IPS-NIHi7 (cell line): ENCODE data around the gene SCARB1.
A peak's percentile ranks its signal among the peaks of the same experiment; 100 is the strongest.

Source experiments
- DNase-seq: peaks from one replicate; pipeline ENCODE4 v3.0.0; 2012; ENCODE audit warnings: mixed read lengths; ENCODE audit errors: extremely low spot score

SCARB1 gene

DNA sequence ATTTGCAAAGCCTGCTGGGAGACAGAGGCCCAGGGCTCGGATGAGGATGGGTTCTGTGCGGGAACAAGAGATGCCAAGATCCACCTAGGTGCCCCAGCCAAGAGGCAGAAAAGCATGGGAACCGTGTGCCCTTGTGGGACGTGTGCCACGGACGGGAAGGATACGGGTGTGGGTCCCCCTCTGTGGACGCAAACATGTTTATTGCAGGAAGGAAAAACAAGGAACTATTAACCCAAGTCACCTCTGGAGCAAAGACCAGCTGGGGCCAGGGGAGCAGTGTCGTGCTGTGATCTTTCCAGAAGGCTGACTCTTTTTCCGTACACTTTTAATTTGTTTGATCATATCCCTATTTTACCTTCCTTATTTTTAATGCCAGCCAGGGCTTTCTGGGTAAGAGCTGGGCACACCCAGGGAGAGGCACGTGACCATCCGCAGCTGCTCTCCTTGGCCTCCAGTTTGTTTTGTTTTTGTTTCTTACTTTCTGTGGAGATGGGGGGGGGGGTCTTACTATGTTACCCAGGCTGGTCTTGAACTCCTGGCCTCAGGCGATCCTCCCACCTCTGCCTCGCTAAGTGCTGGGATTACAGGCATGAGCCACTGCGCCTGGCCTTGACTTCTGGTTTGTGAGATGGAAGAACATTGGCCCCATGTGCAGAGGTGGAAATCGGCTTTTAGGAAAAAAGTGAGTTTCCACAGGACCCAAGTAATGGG lies 20.7 kb downstream of the SCARB1 start:
- DNase-seq, result no peak

DNA sequence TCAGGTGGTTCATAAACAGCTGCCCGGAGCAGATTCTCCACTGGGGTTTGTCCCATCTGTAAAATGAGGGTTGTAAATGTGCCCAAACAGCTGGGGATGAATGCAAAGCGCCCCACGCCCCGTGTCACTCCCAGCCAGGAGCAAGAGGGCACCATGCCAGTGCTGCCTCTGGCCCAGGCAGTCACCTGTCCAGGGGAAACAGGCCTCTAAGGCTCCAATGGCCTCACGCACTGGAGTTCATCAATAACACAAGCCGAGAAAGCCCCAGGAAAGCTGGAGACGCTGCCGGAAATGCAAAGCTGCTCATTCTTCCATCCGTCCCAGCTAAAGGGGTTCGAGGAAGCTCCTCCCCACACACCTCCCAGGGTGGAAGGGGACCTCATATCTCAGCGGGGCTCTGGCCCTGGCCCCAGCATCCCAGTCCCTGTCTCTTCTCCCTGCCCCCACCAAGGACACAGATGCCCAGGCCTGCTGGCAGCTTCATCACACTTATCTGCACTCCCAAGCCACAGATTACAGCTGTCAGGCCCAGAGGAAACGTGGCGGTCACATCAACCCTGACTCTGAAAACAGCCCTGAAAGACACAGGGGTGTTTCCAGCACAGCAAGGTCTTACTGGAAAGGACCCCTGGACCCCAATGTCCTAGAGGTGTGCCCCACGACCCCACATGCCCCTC lies 21.5 kb downstream of the SCARB1 start:
- no peak for DNase-seq

GRCh38 chr12:124841558-124841945 lies 22.1 kb downstream of the SCARB1 start:
- no peak for DNase-seq

DNA sequence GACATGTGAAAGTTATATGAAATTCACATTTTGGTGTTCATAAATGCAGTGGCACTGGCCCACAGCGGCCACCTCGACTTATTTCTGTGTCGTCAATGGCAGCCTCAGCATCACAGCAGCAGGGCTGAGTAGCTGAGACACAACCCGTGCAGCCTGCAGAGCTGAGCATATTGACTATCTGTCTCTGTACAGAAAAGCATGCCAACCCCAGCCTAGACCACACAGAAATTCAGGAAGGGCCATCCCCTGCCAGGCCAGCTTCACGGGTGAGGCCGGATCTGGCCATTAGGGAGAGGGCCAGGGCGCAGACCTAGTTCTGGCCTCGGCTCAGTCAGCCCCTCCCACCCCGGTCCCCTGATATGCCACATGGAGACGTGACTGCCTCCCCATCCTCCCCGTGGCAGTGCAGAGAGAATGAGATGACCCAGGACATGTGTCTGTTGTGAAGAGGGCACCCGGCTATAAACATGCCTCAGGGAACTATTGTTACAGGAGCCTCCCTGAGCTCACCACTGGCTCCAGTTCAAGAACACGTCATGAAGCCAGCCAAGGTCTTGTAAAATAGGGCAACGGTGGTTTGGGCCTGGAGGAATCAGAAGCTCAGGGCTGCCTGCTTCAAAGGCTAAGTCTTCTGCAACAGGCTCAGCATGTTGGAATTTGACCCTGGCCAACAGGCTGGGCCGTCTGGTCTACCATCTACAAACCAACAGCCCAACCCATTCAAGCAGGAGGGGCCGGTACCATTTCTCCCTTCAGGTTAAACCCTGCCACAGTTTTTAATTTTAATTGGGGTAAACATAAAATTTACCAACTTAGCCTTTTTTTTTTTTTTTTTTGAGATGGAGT lies 25.5 kb downstream of the SCARB1 start:
- DNase-seq, result no peak

DNA sequence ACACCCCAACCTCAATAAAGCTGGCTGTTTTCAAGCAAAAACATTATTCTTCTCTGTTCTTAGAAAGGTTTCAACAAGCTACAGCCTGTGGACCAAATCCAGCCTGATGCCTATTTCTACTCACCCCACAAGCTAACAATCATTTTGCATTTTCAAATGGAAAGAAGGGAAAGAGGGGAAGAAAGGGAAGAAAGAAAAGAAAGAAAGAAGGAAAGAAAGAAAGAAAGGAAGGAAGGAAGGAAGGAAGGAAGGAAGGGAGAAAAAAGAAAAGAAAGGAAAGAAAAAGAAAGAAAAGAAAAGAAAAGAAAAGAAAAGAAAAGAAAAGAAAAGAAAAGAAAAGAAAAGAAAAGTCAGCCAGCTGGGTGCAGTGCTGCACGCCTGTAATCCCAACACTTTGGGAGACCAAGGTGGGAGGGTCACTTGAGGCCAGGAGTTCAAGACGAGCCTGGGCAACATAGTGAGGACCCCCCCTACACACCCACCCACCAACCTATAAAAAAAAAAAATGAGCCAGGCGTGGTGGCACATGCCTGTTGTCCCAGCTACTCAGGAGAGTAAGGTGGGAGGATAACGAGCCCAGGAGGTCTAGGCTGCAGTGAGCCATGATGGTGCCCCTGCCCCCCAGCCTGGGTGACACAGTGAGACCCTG lies 26.3 kb downstream of the SCARB1 start:
- DNase-seq, result no peak

GRCh38 chr12:124836759-124837158 lies 26.9 kb downstream of the SCARB1 start:
- no peak for DNase-seq

GRCh38 chr12:124835656-124836410 lies 27.8 kb downstream of the SCARB1 start:
- DNase-seq, result no peak

DNA sequence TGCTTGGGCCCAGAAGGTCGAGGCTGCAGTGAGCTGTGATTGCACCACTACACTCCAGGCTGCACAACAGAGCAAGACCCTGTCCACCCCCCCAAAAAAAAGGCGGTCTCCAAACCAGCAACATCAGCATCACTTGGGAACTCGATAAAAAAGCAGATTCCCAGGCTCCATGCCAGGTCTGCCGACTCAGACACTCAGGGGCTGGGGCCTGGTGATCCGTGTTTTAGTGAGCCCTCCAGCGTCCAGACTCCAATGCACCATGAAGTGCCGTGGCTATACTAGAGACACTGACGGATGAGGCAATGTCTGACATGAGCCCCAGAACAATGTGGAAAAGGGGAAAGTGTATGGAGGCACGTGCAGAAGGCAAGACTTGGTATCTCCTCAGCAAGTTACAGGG lies 28.8 kb downstream of the SCARB1 start:
- no peak for DNase-seq

DNA sequence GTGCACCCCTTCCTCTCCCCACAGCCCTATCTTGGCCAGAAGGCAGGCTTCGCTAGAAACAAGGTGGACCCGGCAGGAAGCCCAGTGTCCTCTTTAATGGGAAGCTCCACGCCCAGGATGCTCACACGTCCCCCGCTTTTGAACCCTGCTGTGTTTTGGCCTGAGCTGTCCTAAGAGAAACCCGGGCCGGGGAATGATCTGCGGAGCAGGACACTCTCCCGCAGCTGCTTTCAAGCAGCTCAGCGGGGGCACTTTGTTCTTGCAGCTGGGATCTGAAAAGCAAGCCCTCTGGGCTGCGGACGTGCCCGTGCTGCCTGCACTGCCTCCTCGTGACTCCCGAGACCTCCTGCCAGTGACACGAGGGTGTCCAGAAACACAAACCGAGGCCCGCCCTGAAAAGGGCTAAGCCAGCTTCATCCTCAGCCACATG lies 30.0 kb downstream of the SCARB1 start:
- peak; percentile 86 for DNase-seq

GRCh38 chr12:124832856-124833255 lies 30.8 kb downstream of the SCARB1 start:
- no peak for DNase-seq

DNA sequence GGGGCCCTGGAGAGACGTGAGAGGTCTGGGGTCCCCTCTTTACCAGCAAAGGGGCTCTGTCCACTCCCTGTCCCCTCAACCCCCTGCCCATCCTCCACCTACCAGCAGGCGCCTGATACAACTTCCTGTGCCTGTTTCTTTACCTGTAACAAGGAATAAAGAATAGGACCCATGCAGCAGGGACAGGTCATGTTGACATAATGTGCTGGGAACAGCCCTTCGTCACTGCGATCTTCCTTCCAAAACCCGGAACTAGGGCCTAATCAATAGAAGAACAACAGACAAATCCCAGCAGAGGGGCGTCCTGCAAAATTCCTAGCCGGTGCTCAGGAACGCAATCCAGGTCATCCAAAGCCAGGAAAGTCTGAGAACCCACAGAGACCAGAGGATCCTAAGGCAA lies 32.1 kb downstream of the SCARB1 start:
- no peak for DNase-seq

- DNase-seq, result no peak
These were observed 33.4 kb downstream of the SCARB1 start for GRCh38 chr12:124830306-124830705.

DNA sequence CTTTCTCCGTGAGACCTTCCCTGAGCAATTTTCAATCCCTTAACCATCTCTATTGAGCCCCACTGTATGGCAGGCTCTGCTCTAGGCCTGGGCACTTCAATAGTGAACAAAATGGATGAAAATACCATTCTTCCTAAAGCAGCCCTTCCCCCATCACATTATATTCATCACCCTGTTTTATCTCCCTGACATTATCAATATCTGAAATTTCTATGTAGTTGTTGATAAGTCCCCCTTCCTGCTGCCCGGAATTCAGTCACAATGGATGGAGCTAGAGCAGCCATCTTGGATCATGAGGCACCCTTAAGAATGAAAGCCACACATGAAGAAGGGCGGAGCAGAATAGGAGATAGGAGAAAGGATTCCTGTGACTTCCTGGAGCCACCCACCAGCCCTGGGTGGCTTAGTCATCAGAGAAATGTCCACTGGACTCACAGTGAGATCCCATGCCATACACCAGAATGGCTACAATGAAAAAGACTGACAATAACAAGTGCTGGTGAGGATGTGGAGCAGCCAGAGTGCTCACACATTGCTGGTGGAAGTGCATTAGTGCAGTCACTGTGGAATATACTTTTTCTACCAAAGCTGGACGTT lies 33.9 kb downstream of the SCARB1 start:
- DNase-seq, result no peak

GRCh38 chr12:124829008-124829707 lies 34.5 kb downstream of the SCARB1 start:
- no peak for DNase-seq

GRCh38 chr12:124828264-124829007 lies 35.2 kb downstream of the SCARB1 start:
- DNase-seq, result no peak

- no peak for DNase-seq
These were observed 36.0 kb downstream of the SCARB1 start for GRCh38 chr12:124827588-124828184.

- DNase-seq, result no peak
These were observed 39.5 kb downstream of the SCARB1 start for GRCh38 chr12:124824195-124824594.

GRCh38 chr12:124823272-124823970 lies 40.2 kb downstream of the SCARB1 start:
- DNase-seq, result no peak

GRCh38 chr12:124822218-124822617 lies 41.4 kb downstream of the SCARB1 start:
- DNase-seq, result no peak
